ENCODE data around the gene CCDC117.

CCDC117 gene

DNA sequence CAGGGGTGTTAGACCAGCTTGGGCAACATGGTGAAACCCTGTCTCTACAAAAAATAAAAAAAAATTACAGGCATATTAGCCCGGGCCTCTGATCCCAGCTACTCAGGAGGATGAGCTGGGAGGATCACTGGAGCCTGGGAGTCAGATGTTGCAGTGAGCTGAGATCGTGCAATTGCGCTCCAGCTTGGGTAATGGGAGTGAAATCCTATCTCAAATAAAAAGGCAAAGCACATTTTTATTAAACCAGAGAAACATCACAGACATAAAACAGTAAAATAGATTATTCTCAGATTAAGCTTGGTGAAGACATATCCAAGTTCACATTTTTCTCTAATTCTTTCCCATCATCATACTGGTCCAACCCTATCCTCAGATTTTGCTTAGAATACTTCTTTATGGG lies 57.9 kb downstream of the CCDC117 start:
- no peak for DNase-seq (ENCODE audit: low spot score)

DNA sequence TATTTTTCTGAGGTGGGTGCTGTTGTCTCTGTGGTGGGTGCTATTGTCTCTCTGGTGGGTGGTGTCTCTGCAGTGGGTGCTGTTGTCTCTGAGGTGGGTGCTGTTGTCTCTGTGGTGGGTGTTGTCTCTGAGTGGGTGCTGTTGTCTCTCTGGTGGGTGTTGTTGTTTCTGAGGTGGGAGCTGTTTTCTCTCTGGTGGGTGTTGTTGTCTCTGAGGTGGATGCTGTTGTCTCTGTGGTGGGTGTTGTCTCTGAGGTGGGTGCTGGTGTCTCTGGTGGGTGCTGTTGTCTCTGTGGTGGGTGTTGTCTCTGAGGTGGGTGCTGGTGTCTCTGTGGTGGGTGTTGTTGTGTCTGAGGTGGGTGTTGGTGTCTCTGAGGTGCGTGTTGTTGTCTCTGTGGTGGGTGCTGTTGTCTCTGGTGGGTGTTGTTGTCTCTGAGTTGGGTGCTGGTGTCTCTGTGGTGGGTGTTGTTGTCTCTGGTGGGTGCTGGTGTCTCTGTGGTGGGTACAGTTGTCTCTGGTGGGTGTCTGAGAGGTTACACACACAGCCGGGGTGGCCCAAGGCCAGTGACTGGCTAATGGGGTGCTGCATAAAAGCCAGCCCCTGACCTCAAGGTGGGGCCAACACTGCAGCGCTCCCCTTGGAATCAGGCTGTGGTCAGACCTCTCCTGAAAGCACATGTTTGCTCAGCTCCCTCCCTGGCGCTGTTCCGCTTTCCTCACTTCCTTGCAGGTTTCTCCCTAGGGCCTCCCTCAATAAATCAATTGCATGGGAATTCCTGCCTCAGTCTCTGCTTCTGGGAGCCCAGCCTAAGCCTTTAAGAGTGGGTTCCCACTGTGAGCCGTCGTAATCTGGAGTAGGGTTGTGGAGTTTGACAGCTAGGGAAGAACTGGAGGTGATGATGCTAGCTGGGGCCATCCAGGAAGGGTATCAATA lies 58.9 kb downstream of the CCDC117 start:
- DNase-seq (ENCODE audit: low spot score) = no peak

DNA sequence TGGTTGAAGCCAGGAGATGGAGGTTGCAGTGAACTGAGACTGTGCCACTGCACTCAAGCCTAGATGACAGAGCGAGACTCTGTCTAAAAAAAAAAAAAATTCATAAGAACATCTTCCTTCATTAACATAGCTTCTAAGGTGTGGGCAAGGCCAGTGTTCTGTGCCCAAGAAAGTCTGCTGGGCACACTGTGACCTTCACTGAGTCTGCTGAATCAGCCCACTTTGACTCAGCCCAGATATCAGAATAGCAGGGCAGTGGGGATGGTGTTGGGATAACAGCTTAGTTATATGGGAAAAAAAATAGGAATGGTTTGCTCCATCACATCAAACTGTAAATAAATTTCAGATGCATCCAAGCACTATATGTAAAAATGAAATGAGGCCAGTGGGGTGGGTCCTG lies 60.2 kb downstream of the CCDC117 start:
- no peak for DNase-seq (ENCODE audit: low spot score)

DNA sequence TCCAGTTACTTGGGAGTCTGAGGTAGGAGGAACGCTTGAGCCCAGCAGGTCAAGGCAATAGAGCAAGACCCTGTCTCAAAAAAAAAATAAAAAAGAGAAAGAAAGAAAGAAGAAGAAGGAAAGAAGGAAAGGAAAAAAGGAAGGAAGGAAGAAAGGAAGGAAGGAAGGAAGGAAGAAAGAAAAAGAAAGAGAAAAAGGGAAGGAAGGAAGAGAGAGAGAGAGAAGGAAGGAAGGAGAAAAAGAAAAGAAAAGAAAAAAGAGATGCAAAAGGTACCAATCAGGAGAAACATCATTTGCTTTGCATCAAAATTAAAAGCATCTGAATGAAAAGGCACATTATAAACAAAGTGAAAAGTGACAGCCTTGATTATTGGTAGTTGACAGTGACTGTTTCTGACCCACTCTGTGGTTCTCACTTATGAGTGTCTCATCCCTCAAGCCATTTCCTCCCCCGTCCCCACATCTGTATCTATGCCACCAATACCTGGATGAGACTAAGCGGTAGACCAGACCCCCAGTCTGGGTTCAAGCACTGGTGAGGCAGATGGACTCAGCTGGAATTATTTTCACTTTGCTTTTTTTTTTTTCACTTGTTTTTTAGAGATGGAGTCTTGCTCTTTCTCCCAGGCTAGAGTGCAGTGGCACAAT lies 60.9 kb downstream of the CCDC117 start:
- no peak for DNase-seq (ENCODE audit: low spot score)

DNA sequence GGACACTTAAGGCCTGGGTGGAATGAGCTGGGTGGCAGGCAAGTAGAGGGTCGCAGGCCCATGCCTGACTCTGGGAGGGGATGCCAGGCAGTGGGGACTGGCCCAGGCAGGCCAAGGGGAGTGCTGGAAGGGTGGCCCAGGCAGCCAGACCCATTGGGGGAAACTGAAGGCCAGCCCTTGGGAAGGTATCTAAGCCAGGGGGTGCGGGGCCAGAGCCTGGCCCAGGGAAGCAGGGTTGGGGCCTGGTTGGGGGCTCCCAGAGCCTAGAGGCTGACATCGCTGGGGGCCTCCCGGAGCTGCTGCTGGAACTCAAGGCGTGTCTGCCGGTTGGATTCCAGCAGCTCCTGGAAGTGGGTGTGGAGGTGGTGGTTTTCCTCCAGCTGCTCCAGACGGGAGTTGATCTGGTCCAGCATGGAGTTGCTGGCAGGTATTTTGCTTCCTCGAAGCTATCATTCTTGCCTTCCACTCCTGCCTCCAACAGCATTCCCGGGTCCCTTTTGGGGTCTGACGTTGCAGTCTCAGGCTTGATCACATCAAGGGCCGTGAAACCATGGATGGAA lies 63.2 kb downstream of the CCDC117 start:
- no peak for DNase-seq (ENCODE audit: low spot score)

DNA sequence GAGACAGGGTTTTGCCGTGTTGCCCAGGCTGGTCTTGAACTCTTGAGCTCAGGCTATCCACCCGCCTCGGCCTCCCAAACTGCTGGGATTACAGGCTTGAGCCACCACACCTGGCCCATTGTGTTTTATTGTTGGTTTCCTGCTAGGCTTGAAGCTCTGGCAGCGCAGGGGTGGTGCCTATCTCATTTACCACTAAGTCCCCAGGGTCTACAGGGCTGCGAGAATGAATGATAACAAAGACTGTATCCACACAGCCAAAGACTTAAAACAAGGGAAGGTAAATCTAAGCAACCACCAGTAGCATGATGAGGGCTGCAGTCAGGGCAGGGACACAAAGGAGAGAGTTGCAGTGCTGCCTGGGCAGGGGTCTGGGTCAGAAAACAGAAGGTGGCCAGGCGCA lies 65.1 kb downstream of the CCDC117 start:
- DNase-seq (ENCODE audit: low spot score) = no peak
